ENCODE measurements around the gene INA.

GRCh38 chr10:103295374-103296015 lies 18.6 kb downstream of the INA start:
- TF ChIP-seq CTCF (IDR thresholded peaks at IDR 0.05; ENCODE audit: poor library complexity): no peak
- TF ChIP-seq EZH2 (IDR thresholded peaks at IDR 0.05; ENCODE audit: borderline replicate concordance): no peak

Data from hepatocyte (in vitro differentiated cells).